Coronary artery (tissue), 2 donors: ENCODE measurements around the gene GALNT18.
A peak's percentile ranks its signal among the peaks of the same experiment; 100 is the strongest.
"Not testable (repeated sequence)": the region's sequence is repeated elsewhere in the genome, so short reads cannot be mapped to it uniquely, and the experiment has no call there.

ENCODE experiments used
- DNase-seq: peaks from one replicate; pipeline ENCODE4 v3.0.0-alpha.2; 2017; ENCODE audit warnings: low spot score
- H3K27ac ChIP-seq, 2 donors: fragments of 200-600 bp; sonication (generic); one replicate each; pipeline ENCODE4 v1.5.1; 2016 to 2019
- H3K4me3 ChIP-seq: fragments of 200-600 bp; sonication (generic); 2 replicates; pipeline ENCODE4 v1.5.1; 2016; ENCODE audit warnings: mild to moderate bottlenecking, moderate library complexity
- CTCF ChIP-seq: fragments of 200-600 bp; sonication (generic); IDR thresholded peaks from one replicate; pipeline ENCODE4 v1.5.1; 2019; ENCODE audit warnings: antibody characterized with exemption

GALNT18 gene

GRCh38 chr11:11359611-11360010 is 262.2 kb downstream of the GALNT18 start:
- H3K4me3 ChIP-seq: no peak overlapping the region
- no peak overlapping the region for H3K27ac ChIP-seq
- no peak for DNase-seq
- TF ChIP-seq CTCF: no peak

- Histone ChIP-seq H3K4me3 (no peak overlapping the region), H3K27ac (no peak overlapping the region)
- no peak for TF ChIP-seq CTCF
- no peak for DNase-seq
Measured at GRCh38 chr11:11356842-11357241, 265.0 kb downstream of the GALNT18 start.

GRCh38 chr11:11352878-11353277 is 268.9 kb downstream of the GALNT18 start, which contains the start of gene CSNK2A3:
Gene CSNK2A3 (minus strand): TSS chr11:11353250. CDS start chr11:11353119, 131 bp downstream.
- not testable (repeated sequence) for H3K4me3 ChIP-seq, DNase-seq, H3K27ac ChIP-seq

GRCh38 chr11:11351851-11352250 is 270.0 kb downstream of the GALNT18 start:
- not testable (repeated sequence) for H3K27ac ChIP-seq, DNase-seq, H3K4me3 ChIP-seq

- no peak for TF ChIP-seq CTCF
- no peak for DNase-seq
Measured at GRCh38 chr11:11351042-11351586, 270.7 kb downstream of the GALNT18 start.

GRCh38 chr11:11349870-11350337 is 271.9 kb downstream of the GALNT18 start:
- DNase-seq: no peak
- Histone ChIP-seq H3K27ac (peak overlapping the region in 1 of 2 donors; percentile 19), H3K4me3 (no peak overlapping the region)
- TF ChIP-seq CTCF: no peak

More at GRCh38 chr11:11351042-11351586, 270.7 kb downstream of the GALNT18 start:
- no peak overlapping the region for H3K27ac ChIP-seq
- no peak overlapping the region for H3K4me3 ChIP-seq

- H3K4me3 ChIP-seq: no peak overlapping the region
- no peak overlapping the region for H3K27ac ChIP-seq
- no peak for DNase-seq
- TF ChIP-seq CTCF: no peak
Measured at GRCh38 chr11:11349106-11349825, 272.5 kb downstream of the GALNT18 start.

GRCh38 chr11:11348303-11348702 is 273.5 kb downstream of the GALNT18 start:
- Histone ChIP-seq H3K27ac (no peak overlapping the region), H3K4me3 (no peak overlapping the region)
- TF ChIP-seq CTCF: no peak
- DNase-seq: no peak
